ENCODE results near the gene CEP78.

- TF ChIP-seq POLR2A (IDR thresholded peaks at IDR 0.05) (no peak), CTCF (IDR thresholded peaks at IDR 0.05) (no peak)
These were observed 32.0 kb downstream of the CEP78 start for GRCh38 chr9:78267889-78268288.
